Endothelial cell (in vitro differentiated cells): Measurements from ENCODE around the gene C1QL1. TPM values are rescaled to one million over a fixed set of nuclear protein-coding genes. Genes with fewer than 3 reads are reported as not detected.

Source experiments
- DNase-seq: peaks from one replicate; pipeline ENCODE4 v3.0.0; 2021; ENCODE audit warnings: low spot score
- H3K27ac Mint-ChIP-seq: one replicate; pipeline ENCODE4 v1.8.0; 2021; ENCODE audit warnings: mixed read lengths, inconsistent platforms; ENCODE audit not compliant: unreplicated experiment
- H3K27me3 Mint-ChIP-seq: one replicate; pipeline ENCODE4 v1.8.0; 2021; ENCODE audit warnings: mild to moderate bottlenecking, moderate library complexity, mixed read lengths, inconsistent platforms; ENCODE audit not compliant: unreplicated experiment
- H3K36me3 Mint-ChIP-seq: one replicate; pipeline ENCODE4 v1.8.0; 2021; ENCODE audit warnings: mild to moderate bottlenecking, low read depth, mixed read lengths, inconsistent platforms; ENCODE audit not compliant: unreplicated experiment
- H3K4me1 Mint-ChIP-seq: one replicate; pipeline ENCODE4 v1.8.0; 2021; ENCODE audit warnings: mild to moderate bottlenecking, mixed read lengths, inconsistent platforms; ENCODE audit not compliant: unreplicated experiment
- H3K4me3 Mint-ChIP-seq: one replicate; pipeline ENCODE4 v1.8.0; 2021; ENCODE audit warnings: mild to moderate bottlenecking, mixed read lengths, inconsistent platforms; ENCODE audit not compliant: unreplicated experiment
- H3K9me3 Mint-ChIP-seq: one replicate; pipeline ENCODE4 v1.8.0; 2021; ENCODE audit warnings: mixed read lengths, inconsistent platforms; ENCODE audit not compliant: unreplicated experiment
- CTCF ChIP-seq: fragments of 200-600 bp; sonication (generic); IDR thresholded peaks from one replicate; pipeline ENCODE4 v1.5.0; 2021; ENCODE audit warnings: antibody characterized with exemption; ENCODE audit not compliant: unreplicated experiment
- total RNA-seq: library from RNA; stranded (reverse); fragmentation: NEBNext Ultra II Directional; extraction: Animal tissue kit (Norgen Biotek cat#: 25700); gene quantifications from one replicate; pipeline ENCODE4 v1.2.1, GENCODE V29; 2021; ENCODE audit not compliant: unreplicated experiment

The C1QL1 gene
- total RNA-seq, 1 donor from 2014 or later = not detected

- Mint-ChIP-seq H3K27me3 (peaks cover 26% of the 10 kb centered on the region), H3K4me1 (peaks cover 6% of the 10 kb centered on the region)
- no peak for TF ChIP-seq CTCF
Measured at GRCh38 chr17:44965481-44966234, 2.4 kb downstream of the C1QL1 start.

GRCh38 chr17:44961921-44962350 lies 6.2 kb downstream of the C1QL1 start:
- DNase-seq = no peak
- H3K4me3 Mint-ChIP-seq = no peak overlapping the region
- no peaks in the 10 kb centered on the region for H3K4me1 Mint-ChIP-seq
- H3K27me3 Mint-ChIP-seq = peaks cover 13% of the 10 kb centered on the region
- H3K36me3 Mint-ChIP-seq = no peaks in the 10 kb centered on the region
- no peak for TF ChIP-seq CTCF
- no peaks in the 10 kb centered on the region for H3K9me3 Mint-ChIP-seq
- H3K27ac Mint-ChIP-seq = no peak overlapping the region

More at GRCh38 chr17:44965481-44966234, 2.4 kb downstream of the C1QL1 start:
- no peak for DNase-seq
- Mint-ChIP-seq H3K27ac (peak overlapping the region; percentile 5), H3K9me3 (no peaks in the 10 kb centered on the region), H3K36me3 (no peaks in the 10 kb centered on the region), H3K4me3 (no peak overlapping the region)

- no peak overlapping the region for H3K4me3 Mint-ChIP-seq
- DNase-seq = no peak
- H3K27me3 Mint-ChIP-seq = peaks cover 6% of the 10 kb centered on the region
- no peak overlapping the region for H3K27ac Mint-ChIP-seq
- no peaks in the 10 kb centered on the region for H3K9me3 Mint-ChIP-seq
- no peak for TF ChIP-seq CTCF
- no peaks in the 10 kb centered on the region for H3K36me3 Mint-ChIP-seq
- no peaks in the 10 kb centered on the region for H3K4me1 Mint-ChIP-seq
Measured at GRCh38 chr17:44960691-44961090, 7.4 kb downstream of the C1QL1 start.

GRCh38 chr17:44959821-44960531 lies 8.1 kb downstream of the C1QL1 start:
- DNase-seq = no peak
- TF ChIP-seq CTCF = no peak
- H3K27me3 Mint-ChIP-seq = peaks cover 4% of the 10 kb centered on the region
- H3K4me1 Mint-ChIP-seq = no peaks in the 10 kb centered on the region
- no peaks in the 10 kb centered on the region for H3K36me3 Mint-ChIP-seq
- no peak overlapping the region for H3K4me3 Mint-ChIP-seq
- no peak overlapping the region for H3K27ac Mint-ChIP-seq
- no peaks in the 10 kb centered on the region for H3K9me3 Mint-ChIP-seq
